ENCODE data around the gene TRIM68. TPM values are rescaled to one million over a fixed set of nuclear protein-coding genes. Genes with fewer than 3 reads are reported as not detected.
A peak's percentile ranks its signal among the peaks of the same experiment; 100 is the strongest.

The TRIM68 gene
- total and polyA plus RNA-seq, 2 of the 13 experiments (the other 11 are each of a cell fraction or from before 2014, with no cell fraction given): not detected

DNA sequence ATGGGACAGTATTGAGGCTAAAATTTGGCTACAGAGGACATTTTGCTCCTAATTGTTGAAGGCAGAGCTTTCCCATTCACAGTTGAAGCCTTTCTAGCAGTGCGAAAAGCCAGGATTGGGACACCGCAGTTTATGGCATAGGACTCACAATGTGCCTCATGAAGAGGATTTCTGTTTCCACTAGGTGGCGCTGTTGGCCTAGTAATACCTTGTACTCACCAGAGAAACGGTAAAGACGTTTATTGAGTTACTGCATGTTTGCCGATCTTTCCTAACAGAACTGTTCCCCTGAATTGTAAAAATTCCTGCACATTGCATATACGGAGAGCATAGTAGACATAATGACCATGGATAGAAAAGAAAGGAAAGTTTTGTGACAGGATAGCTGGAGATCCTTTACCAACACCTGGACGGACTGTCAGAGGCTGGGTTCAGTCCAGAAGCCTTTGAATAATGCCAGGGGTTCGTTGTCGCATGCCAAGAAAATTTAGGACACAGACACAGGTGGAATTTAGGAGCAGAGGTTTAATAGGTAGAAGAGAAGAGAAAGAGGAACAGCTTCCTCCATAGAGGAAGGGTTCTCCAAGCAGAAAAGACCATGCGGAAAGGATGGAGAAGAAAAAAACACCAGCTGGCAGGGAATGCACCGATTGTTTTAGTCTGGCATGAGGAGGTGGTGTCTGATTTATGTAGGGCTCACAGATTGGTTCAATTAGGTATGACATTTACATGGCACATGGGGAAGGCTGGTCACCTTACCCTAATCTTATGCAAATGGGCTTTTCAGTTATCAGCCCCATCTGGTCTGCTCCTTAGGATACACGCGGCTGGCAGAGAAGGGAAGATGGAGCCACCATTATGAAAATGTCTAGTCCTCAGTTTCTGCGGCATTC, 18.4 kb upstream of the TRIM68 start:
- Histone ChIP-seq H3K9ac (ENCODE audit: insufficient read depth, low read depth, low read length) (no peak overlapping the region), H3K36me3 (replicated peaks in 1 of 2; ENCODE audit: control insufficient read depth in 1 of 2, insufficient read depth in 2 of 2, low read length in 2 of 2) (no peaks in the 10 kb centered on the region), H3K4me2 (ENCODE audit: low read depth, low read length) (no peak overlapping the region), H3K79me2 (ENCODE audit: insufficient read depth, low read length) (no peaks in the 10 kb centered on the region), H2AFZ (ENCODE audit: low read length) (no peak overlapping the region), H3K27me3 (ENCODE audit: control insufficient read depth in 1 of 2, insufficient read depth in 2 of 2, low read length in 2 of 2) (no peaks in the 10 kb centered on the region), H3K4me1 (ENCODE audit: insufficient read depth, low read length) (no peaks in the 10 kb centered on the region), H3K9me3 (ENCODE audit: low read length) (peaks cover 21% of the 10 kb centered on the region), H3K27ac (ENCODE audit: extremely low read length, insufficient read depth, low read length) (no peak overlapping the region), H3K4me3 (replicated peaks in 1 of 3; ENCODE audit: insufficient read depth in 1 of 3, low read depth in 2 of 3, low read length in 3 of 3) (no peak overlapping the region), H4K20me1 (ENCODE audit: insufficient read depth, low read length) (no peaks in the 10 kb centered on the region)
- 37% methylated on average over 15 of the region's 15 CpGs for WGBS (ENCODE audit: low lambda C conversion rate)
- POLR2A ChIA-PET: no interaction called here
- FAIRE-seq (no peak), ATAC-seq (peak; percentile 69), DNase-seq (ENCODE audit: low spot score) (peak; percentile 45)
- intact Hi-C loops (cut with micrococcal nuclease; ENCODE audit: unreplicated experiment): no loop called here
- CTCF ChIA-PET (ENCODE audit: low intra/inter-chr PET ratio, low total read pairs): interaction anchor here (1.3 to 1.8 kb wide), 2 partner anchors 379 to 755 kb away, joined by 4 to 8 read pairs; no protein-coding TSS in a partner anchor
- BruUV-seq (replicated peaks): no TSS peak
- in situ Hi-C loops (cut with HindIII; ENCODE audit: extremely low pct_ligation_motif_present, low pct_unique_long_range_greater_than_20kb): no loop called here
- TF ChIP-seq TBX2 (CRISPR knock-in tag; IDR thresholded peaks at IDR 0.05; ENCODE audit: borderline replicate concordance) (no peak), PRDM10 (CRISPR knock-in tag; IDR thresholded peaks at IDR 0.05; ENCODE audit: low read depth) (no peak), DNMT3B (CRISPR knock-in tag; conservative IDR thresholded peaks at IDR 0.05) (no peak), GATA4 (IDR thresholded peaks at IDR 0.05; ENCODE audit: borderline replicate concordance, low read depth) (no peak), NR2F2 (IDR thresholded peaks at IDR 0.05; ENCODE audit: borderline replicate concordance, low read depth) (no peak), U2AF2 (IDR thresholded peaks at IDR 0.05; ENCODE audit: low read depth, low read length) (no peak), STAG1 (CRISPR knock-in tag; IDR thresholded peaks at IDR 0.05) (peak; percentile 63)
- TF ChIP-seq, protein P1, sequence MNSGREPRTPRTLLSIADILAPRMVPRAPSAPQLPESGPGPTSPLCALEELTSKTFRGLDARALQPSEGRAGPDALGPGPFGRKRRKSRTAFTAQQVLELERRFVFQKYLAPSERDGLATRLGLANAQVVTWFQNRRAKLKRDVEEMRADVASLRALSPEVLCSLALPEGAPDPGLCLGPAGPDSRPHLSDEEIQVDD (CRISPR knock-in tag; IDR thresholded peaks at IDR 0.05; ENCODE audit: borderline replicate concordance): no peak
- TF ChIP-seq, protein P2, sequence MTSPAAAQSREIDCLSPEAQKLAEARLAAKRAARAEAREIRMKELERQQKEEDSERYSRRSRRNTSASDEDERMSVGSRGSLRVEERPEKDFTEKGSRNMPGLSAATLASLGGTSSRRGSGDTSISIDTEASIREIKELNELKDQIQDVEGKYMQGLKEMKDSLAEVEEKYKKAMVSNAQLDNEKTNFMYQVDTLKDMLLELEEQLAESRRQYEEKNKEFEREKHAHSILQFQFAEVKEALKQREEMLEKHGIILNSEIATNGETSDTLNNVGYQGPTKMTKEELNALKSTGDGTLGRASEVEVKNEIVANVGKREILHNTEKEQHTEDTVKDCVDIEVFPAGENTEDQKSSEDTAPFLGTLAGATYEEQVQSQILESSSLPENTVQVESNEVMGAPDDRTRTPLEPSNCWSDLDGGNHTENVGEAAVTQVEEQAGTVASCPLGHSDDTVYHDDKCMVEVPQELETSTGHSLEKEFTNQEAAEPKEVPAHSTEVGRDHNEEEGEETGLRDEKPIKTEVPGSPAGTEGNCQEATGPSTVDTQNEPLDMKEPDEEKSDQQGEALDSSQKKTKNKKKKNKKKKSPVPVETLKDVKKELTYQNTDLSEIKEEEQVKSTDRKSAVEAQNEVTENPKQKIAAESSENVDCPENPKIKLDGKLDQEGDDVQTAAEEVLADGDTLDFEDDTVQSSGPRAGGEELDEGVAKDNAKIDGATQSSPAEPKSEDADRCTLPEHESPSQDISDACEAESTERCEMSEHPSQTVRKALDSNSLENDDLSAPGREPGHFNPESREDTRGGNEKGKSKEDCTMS (CRISPR knock-in tag; conservative IDR thresholded peaks at IDR 0.05): no peak
- TF ChIP-seq, protein P3, sequence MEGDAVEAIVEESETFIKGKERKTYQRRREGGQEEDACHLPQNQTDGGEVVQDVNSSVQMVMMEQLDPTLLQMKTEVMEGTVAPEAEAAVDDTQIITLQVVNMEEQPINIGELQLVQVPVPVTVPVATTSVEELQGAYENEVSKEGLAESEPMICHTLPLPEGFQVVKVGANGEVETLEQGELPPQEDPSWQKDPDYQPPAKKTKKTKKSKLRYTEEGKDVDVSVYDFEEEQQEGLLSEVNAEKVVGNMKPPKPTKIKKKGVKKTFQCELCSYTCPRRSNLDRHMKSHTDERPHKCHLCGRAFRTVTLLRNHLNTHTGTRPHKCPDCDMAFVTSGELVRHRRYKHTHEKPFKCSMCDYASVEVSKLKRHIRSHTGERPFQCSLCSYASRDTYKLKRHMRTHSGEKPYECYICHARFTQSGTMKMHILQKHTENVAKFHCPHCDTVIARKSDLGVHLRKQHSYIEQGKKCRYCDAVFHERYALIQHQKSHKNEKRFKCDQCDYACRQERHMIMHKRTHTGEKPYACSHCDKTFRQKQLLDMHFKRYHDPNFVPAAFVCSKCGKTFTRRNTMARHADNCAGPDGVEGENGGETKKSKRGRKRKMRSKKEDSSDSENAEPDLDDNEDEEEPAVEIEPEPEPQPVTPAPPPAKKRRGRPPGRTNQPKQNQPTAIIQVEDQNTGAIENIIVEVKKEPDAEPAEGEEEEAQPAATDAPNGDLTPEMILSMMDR (CRISPR knock-in tag; IDR thresholded peaks at IDR 0.05): peak; percentile 70

All from HepG2 (cell line).